Measurements from ENCODE around the gene WDFY4. TPM values are rescaled to one million over a fixed set of nuclear protein-coding genes. Genes with fewer than 3 reads are reported as not detected.

Gene WDFY4
- total RNA-seq, 1 experiment from 2014 or later, result not detected

- DNase-seq, result no peak
- Histone ChIP-seq H4K91ac (ENCODE audit: insufficient read length, low read depth, low read length) (no peak overlapping the region), H3K27ac (ENCODE audit: insufficient read length, low read depth, low read length) (no peak overlapping the region), H2BK5ac (ENCODE audit: insufficient read length, low read length) (no peak overlapping the region), H4K20me1 (ENCODE audit: control insufficient read depth, insufficient read depth, insufficient read length) (no peaks in the 10 kb centered on the region), H3K56ac (ENCODE audit: insufficient read length, low read depth, low read length) (no peak overlapping the region), H3K23me2 (ENCODE audit: insufficient read length, low read depth, low read length, poor library complexity, severe bottlenecking) (no peaks in the 10 kb centered on the region), H3K4me2 (ENCODE audit: insufficient read depth, insufficient read length, low read length) (no peak overlapping the region), H4K8ac (replicated peaks; ENCODE audit: insufficient read length, low read depth, low read length) (no peak overlapping the region), H2BK120ac (ENCODE audit: low read depth, low read length, poor library complexity, severe bottlenecking) (no peak overlapping the region), H3K9me3 (ENCODE audit: control insufficient read depth, low read depth, low read length) (no peaks in the 10 kb centered on the region), H2AK5ac (ENCODE audit: insufficient read length, low read length) (no peak overlapping the region), H2BK15ac (ENCODE audit: low read depth, low read length) (no peak overlapping the region), H3K27me3 (ENCODE audit: insufficient read depth, low read length) (no peaks in the 10 kb centered on the region), H3K4ac (ENCODE audit: low read depth, low read length) (no peak overlapping the region), H3T11ph (ENCODE audit: low read length) (no peak overlapping the region), H3K79me2 (ENCODE audit: insufficient read depth, low read length) (no peaks in the 10 kb centered on the region), H3K14ac (ENCODE audit: insufficient read depth, low read length) (no peak overlapping the region), H3K4me1 (ENCODE audit: insufficient read depth, low read length) (no peaks in the 10 kb centered on the region), H3K9ac (ENCODE audit: extremely low read depth, insufficient read length, low read length) (no peak overlapping the region), H4K5ac (ENCODE audit: insufficient read length, low read depth, low read length) (no peak overlapping the region), H3K18ac (ENCODE audit: insufficient read length, low read depth, low read length) (no peak overlapping the region), H3K23ac (ENCODE audit: insufficient read length, low read depth, low read length) (no peak overlapping the region), H2BK12ac (ENCODE audit: insufficient read length, low read depth, low read length) (no peak overlapping the region), H2AFZ (ENCODE audit: low read length) (no peak overlapping the region), H2BK20ac (ENCODE audit: low read depth, low read length, poor library complexity, severe bottlenecking) (no peak overlapping the region), H3K79me1 (ENCODE audit: insufficient read depth, low read depth, low read length, poor library complexity, severe bottlenecking) (no peaks in the 10 kb centered on the region)
- H3K27me3 Mint-ChIP-seq (ENCODE audit: low read depth), result peaks cover 4% of the 10 kb centered on the region; the same call in 1 of the 2 replicates
- no peak for TF ChIP-seq CTCF (conservative IDR thresholded peaks at IDR 0.05)
- H3K27ac Mint-ChIP-seq, result no peak overlapping the region
- WGBS (ENCODE audit: extremely low coverage, insufficient read length, low lambda C conversion rate), result no CpG with 5 or more reads among the region's 18 CpGs
- no peaks in the 10 kb centered on the region; a peak in 1 of 5 replicates for H3K9me3 Mint-ChIP-seq
- H3K4me3 Mint-ChIP-seq, result no peak overlapping the region
- H3K36me3 Mint-ChIP-seq (ENCODE audit: insufficient read depth in 1 of 3, low read depth in 3 of 3), result no peaks in the 10 kb centered on the region
- peaks cover 9 to 10% of the 10 kb centered on the region in 2 experiments for H3K4me1 Mint-ChIP-seq
Observed at GRCh38 chr10:48742891-48743860, 58.5 kb downstream of the WDFY4 start.

Data from H9 (cell line).